Naive B cell (primary cell): ENCODE results near the gene CCT3. TPM values are rescaled to one million over a fixed set of nuclear protein-coding genes. Genes with fewer than 3 reads are reported as not detected.
"Not testable (repeated sequence)": the region's sequence is repeated elsewhere in the genome, so short reads cannot be mapped to it uniquely, and the experiment has no call there.

Source experiments
- ATAC-seq, 2 donors: fragments of 150-1000 bp; cut with Tn5 transposase; 2 replicates each; pipeline ENCODE4 v1.10.0; 2021; ENCODE audit warnings: low read depth in 2 of 2, mild to moderate bottlenecking in 2 of 2, moderate library complexity in 2 of 2
- DNase-seq: peaks from one replicate; pipeline ENCODE4 v3.0.0; 2022
- H3K27ac Mint-ChIP-seq, 6 donors: one replicate each; pipeline ENCODE4 v1.8.0; 2020 to 2022; ENCODE audit warnings: mild to moderate bottlenecking in 6 of 6, mixed read lengths in 6 of 6, moderate library complexity in 5 of 6, inconsistent platforms in 2 of 6
- H3K27me3 Mint-ChIP-seq, 3 donors: one replicate each; pipeline ENCODE4 v1.8.0; 2021 to 2022; ENCODE audit warnings: mixed read lengths in 3 of 3, mild to moderate bottlenecking in 1 of 3
- H3K36me3 Mint-ChIP-seq, 2 donors: one replicate each; pipeline ENCODE4 v1.8.0; 2020 to 2022; ENCODE audit warnings: mixed read lengths in 2 of 2, inconsistent platforms in 1 of 2, mild to moderate bottlenecking in 1 of 2
- H3K4me1 Mint-ChIP-seq, 3 donors: one replicate each; pipeline ENCODE4 v1.8.0; 2020 to 2022; ENCODE audit warnings: mixed read lengths in 3 of 3, inconsistent platforms in 1 of 3, mild to moderate bottlenecking in 1 of 3, moderate library complexity in 1 of 3
- H3K4me3 Mint-ChIP-seq, 8 donors: one replicate each; pipeline ENCODE4 v1.8.0; 2020 to 2022; ENCODE audit warnings: mild to moderate bottlenecking in 8 of 8, mixed read lengths in 8 of 8, moderate library complexity in 8 of 8, inconsistent platforms in 2 of 8
- H3K9me3 Mint-ChIP-seq, 7 donors: one replicate each; pipeline ENCODE4 v1.8.0; 2020 to 2022; ENCODE audit warnings: mixed read lengths in 7 of 7, mild to moderate bottlenecking in 5 of 7, inconsistent platforms in 2 of 7, moderate library complexity in 1 of 7
- polyA plus RNA-seq, 6 donors: library from polyadenylated mRNA; unstranded; fragments of 300-500 nt; fragmentation: Illumina TruSeq; gene quantifications; one replicate each; pipeline ENCODE4 v1.2.3, GENCODE V29; 2021; ENCODE audit warnings: low read depth in 6 of 6

Gene CCT3
- polyA plus RNA-seq, 6 donors from 2014 or later, result 161 to 293 (median 183) TPM

GRCh38 chr1:156342166-156342955, 4.3 kb upstream of the CCT3 start:
- DNase-seq (no peak), ATAC-seq (no peak)
- Mint-ChIP-seq H3K9me3 (no peaks in the 10 kb centered on the region), H3K27ac (no peak overlapping the region), H3K4me3 (peak overlapping the region in 1 of 8 donors; percentile 50), H3K27me3 (peaks cover 10 to 26% (median 13%) of the 10 kb centered on the region in 3 donors), H3K4me1 (peaks cover 10 to 15% (median 12%) of the 10 kb centered on the region in 3 donors), H3K36me3 (no peaks in the 10 kb centered on the region)

DNA sequence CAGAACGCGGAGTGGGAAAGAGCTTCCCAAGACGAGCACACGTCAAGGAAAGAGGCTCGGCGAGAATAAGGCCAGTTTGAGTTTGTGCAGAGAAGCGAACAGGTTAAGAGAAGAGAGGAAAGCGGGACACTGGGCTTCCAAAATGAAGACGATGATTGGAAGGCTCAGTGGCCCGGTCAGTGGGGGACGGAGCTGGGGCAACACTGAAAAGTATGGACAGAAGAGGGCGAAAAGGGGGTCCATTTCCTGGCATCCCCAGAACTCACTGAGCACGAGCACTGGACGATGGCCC, 258 bp downstream of the CCT3 start:
- Mint-ChIP-seq H3K9me3 (no peaks in the 10 kb centered on the region), H3K27ac (peak overlapping the region; percentile 90 to 99 (median 96)), H3K4me3 (peak overlapping the region; percentile 89 to 99 (median 99)), H3K4me1 (peaks cover 29 to 33% (median 31%) of the 10 kb centered on the region in 3 donors), H3K36me3 (peaks cover 8 to 9% of the 10 kb centered on the region in 2 donors), H3K27me3 (no peaks in the 10 kb centered on the region)
- DNase-seq, result no peak
- no peak for ATAC-seq

DNA sequence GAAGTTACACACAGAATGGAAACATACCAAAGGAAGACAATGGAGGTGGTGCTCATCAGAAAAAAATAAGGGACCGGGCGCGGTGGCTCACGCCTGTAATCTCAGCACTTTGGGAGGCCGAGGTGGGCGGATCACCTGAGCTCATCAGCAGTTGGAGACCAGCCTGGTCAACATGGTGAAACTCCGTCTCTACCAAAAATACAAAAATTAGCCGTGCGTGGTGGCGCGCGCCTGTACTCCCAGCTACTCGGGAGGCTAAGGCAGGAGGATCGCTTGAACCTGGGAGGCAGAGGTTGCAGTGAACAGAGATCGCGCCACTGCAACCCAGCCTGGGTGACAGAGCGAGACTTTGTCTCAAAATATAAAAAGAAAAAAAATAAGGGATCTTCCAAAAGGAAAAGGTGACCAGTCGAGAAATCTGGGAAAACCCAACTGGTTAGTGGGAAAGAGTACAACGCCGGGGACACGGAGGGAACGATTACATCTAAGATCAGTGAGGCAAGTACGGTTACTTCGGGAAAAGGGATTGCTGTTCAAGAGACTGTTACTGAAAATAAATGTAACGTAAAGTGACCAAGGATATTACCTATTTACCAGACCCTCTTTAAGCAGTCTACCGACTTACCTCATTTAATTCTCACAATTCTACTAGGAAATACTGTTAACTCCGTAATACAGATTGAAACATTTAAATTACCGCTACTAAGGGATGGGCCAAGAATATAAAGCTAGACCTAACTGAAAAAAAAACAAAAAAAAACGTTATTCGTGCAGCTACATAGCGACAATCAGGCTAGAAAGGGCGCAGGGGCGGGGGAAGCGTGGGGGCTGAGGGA, 822 bp downstream of the CCT3 start:
- ATAC-seq, result no peak
- H3K4me3 Mint-ChIP-seq, result peak overlapping the region; percentile 89 to 99 (median 99)
- H3K27me3 Mint-ChIP-seq, result no peaks in the 10 kb centered on the region
- peak overlapping the region; percentile 90 to 99 (median 96) for H3K27ac Mint-ChIP-seq
- peaks cover 8 to 9% of the 10 kb centered on the region in 2 donors for H3K36me3 Mint-ChIP-seq
- DNase-seq, result no peak
- peaks cover 29 to 33% (median 31%) of the 10 kb centered on the region in 3 donors for H3K4me1 Mint-ChIP-seq
- no peaks in the 10 kb centered on the region for H3K9me3 Mint-ChIP-seq

- Mint-ChIP-seq H3K4me1 (peaks cover 29 to 33% (median 31%) of the 10 kb centered on the region in 3 donors), H3K4me3 (peak overlapping the region in 7 of 8 donors; percentile 70 to 99 (median 99)), H3K9me3 (no peaks in the 10 kb centered on the region), H3K36me3 (peaks cover 8 to 9% of the 10 kb centered on the region in 2 donors), H3K27me3 (no peaks in the 10 kb centered on the region), H3K27ac (peak overlapping the region in 2 of 6 donors; percentile 56 to 60)
- no peak for ATAC-seq
- no peak for DNase-seq
Measured at GRCh38 chr1:156336242-156336641, 1.9 kb downstream of the CCT3 start.

DNA sequence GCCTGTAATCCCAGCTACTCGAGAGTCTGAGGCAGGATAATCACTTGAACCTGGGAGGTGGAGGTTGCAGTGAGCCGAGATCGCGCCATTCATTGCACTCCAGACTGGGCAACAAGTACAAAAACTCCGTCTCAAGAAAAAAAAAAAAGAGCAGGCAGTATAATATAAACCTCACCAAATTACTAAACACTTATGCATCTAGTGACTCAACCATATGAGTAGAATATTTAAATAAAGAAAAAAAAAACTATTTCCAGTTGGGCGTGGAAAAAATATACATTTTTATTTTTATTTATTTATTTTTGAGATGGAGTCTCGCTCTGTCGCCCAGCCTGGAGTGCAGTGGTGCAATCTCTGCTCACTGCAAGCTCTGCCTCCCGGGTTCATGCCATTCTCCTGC, 14.9 kb downstream of the CCT3 start:
- H3K4me3 Mint-ChIP-seq, H3K27me3 Mint-ChIP-seq, H3K9me3 Mint-ChIP-seq, H3K4me1 Mint-ChIP-seq, DNase-seq, H3K27ac Mint-ChIP-seq, ATAC-seq, H3K36me3 Mint-ChIP-seq: not testable (repeated sequence)

DNA sequence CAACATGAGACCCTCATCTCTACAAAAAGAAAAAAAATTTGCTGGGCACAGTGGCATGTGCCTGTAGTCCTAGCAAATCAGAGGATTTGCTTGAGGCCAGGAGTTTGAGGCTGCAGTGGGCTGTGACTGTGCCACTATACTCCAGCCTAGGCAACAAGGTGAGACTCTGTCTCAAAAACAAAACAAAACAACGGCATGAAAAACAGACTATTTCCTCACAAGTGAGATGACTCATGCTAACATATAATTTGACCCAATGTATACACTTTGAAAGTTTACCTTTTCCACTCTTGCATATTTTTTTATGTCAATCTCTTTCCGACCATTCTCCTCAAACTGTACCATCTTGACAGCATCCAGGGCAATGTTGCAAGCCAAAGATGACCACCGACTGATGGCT, 17.5 kb downstream of the CCT3 start:
- Mint-ChIP-seq H3K4me1 (no peaks in the 10 kb centered on the region), H3K4me3 (no peak overlapping the region), H3K36me3 (peaks cover 10 to 12% of the 10 kb centered on the region in 2 donors), H3K27me3 (no peaks in the 10 kb centered on the region), H3K9me3 (no peaks in the 10 kb centered on the region), H3K27ac (no peak overlapping the region)
- no peak for DNase-seq
- no peak for ATAC-seq

- DNase-seq, result no peak
- no peak overlapping the region for H3K27ac Mint-ChIP-seq
Measured at GRCh38 chr1:156319664-156320063, 18.4 kb downstream of the CCT3 start.

DNA sequence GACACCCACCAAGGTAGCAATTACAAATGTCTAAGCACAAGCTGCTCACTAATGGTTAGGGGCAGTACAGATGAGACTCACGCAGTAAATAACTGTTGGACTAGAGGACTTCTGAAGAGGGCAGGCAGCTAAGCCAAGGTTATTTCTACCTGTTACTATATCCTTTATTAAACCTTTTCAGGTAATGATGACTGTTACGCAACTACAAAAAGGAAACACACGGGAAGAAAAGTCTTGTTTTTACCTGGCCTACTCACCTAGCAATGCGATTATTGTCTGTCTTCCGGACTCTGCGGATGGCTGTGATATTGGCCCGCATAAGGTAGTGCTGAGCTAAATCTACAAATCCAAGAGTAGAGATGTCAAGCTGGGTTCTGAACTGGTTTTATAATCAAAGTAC, 21.2 kb downstream of the CCT3 start:
- DNase-seq, result no peak
- peaks cover 12 to 14% of the 10 kb centered on the region in 2 donors for H3K36me3 Mint-ChIP-seq
- no peaks in the 10 kb centered on the region for H3K27me3 Mint-ChIP-seq

More at GRCh38 chr1:156319664-156320063, 18.4 kb downstream of the CCT3 start:
- no peaks in the 10 kb centered on the region for H3K9me3 Mint-ChIP-seq
- no peak overlapping the region for H3K4me3 Mint-ChIP-seq
- ATAC-seq, result no peak
- H3K4me1 Mint-ChIP-seq, result no peaks in the 10 kb centered on the region
- peaks cover 10 to 12% of the 10 kb centered on the region in 2 donors for H3K36me3 Mint-ChIP-seq
- H3K27me3 Mint-ChIP-seq, result no peaks in the 10 kb centered on the region

GRCh38 chr1:156310962-156311361, 27.1 kb downstream of the CCT3 start:
- peaks cover 18 to 22% of the 10 kb centered on the region in 2 donors for H3K36me3 Mint-ChIP-seq
- no peak overlapping the region for H3K27ac Mint-ChIP-seq
- H3K4me3 Mint-ChIP-seq, result no peak overlapping the region

More for the DNA sequence above, 21.2 kb downstream of the CCT3 start:
- no peak overlapping the region for H3K4me3 Mint-ChIP-seq
- no peak overlapping the region for H3K27ac Mint-ChIP-seq
- no peaks in the 10 kb centered on the region for H3K9me3 Mint-ChIP-seq
- H3K4me1 Mint-ChIP-seq, result no peaks in the 10 kb centered on the region
- no peak for ATAC-seq

DNA sequence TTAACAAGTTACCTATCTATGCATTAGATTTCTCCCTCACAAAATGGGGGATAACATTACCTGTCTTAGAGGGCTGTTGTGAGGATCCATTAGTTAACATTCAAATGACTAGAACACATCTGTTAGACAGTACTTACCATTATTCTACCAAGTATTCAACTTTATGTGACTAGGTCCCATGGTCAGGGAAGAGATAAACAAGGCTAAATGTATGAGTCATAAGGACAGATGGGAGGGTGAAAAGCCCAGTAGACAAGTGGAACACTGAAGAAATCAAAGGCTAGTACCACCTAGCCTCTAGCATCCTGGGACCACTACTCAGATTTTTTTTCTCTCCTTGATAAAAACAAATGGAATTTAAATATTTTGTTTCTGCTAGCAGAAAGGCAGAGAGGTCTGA, 30.0 kb downstream of the CCT3 start:
- peaks cover 14 to 22% of the 10 kb centered on the region in 2 donors for H3K36me3 Mint-ChIP-seq
- H3K4me3 Mint-ChIP-seq, result no peak overlapping the region
- no peaks in the 10 kb centered on the region for H3K27me3 Mint-ChIP-seq
- ATAC-seq, result no peak
- no peaks in the 10 kb centered on the region for H3K9me3 Mint-ChIP-seq
- no peaks in the 10 kb centered on the region for H3K4me1 Mint-ChIP-seq
- no peak for DNase-seq
- H3K27ac Mint-ChIP-seq, result peak overlapping the region in 3 of 6 donors; percentile 15 to 75 (median 49)

More at GRCh38 chr1:156310962-156311361, 27.1 kb downstream of the CCT3 start:
- Mint-ChIP-seq H3K4me1 (no peaks in the 10 kb centered on the region), H3K9me3 (no peaks in the 10 kb centered on the region), H3K27me3 (no peaks in the 10 kb centered on the region)
- no peak for ATAC-seq
- DNase-seq, result no peak

- no peaks in the 10 kb centered on the region for H3K27me3 Mint-ChIP-seq
- peak overlapping the region in 2 of 6 donors; percentile 22 to 65 for H3K27ac Mint-ChIP-seq
- H3K4me1 Mint-ChIP-seq, result no peaks in the 10 kb centered on the region
- H3K9me3 Mint-ChIP-seq, result no peaks in the 10 kb centered on the region
- no peak overlapping the region for H3K4me3 Mint-ChIP-seq
- DNase-seq (no peak), ATAC-seq (no peak)
- H3K36me3 Mint-ChIP-seq, result peaks cover 9 to 15% of the 10 kb centered on the region in 2 donors
Measured at GRCh38 chr1:156305215-156305614, 32.9 kb downstream of the CCT3 start.

DNA sequence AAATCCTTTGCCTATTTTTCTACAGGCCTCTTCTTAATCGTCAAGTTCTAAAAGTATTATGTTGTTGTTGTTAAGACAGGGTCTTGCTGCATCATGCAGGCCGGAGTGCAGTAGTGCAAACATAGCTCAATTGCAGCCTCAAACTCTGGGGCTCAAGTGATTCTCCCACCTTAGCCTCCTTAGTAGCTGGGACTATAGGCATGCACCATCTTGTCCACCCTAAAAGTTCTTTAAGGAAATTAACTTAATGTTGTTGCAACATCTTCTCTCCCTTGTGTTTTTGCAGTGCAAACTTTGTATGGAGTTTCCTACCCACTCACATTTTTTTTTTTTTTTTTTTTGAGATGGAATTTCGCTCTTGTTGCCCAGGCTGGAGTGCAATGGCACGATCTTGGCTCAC, 34.9 kb downstream of the CCT3 start:
- H3K27ac Mint-ChIP-seq, result peak overlapping the region in 1 of 6 donors; percentile 69
- ATAC-seq (no peak), DNase-seq (no peak)
- H3K4me1 Mint-ChIP-seq, result no peaks in the 10 kb centered on the region
- no peaks in the 10 kb centered on the region for H3K27me3 Mint-ChIP-seq
- no peaks in the 10 kb centered on the region for H3K9me3 Mint-ChIP-seq
- H3K36me3 Mint-ChIP-seq, result peaks cover 4 to 6% of the 10 kb centered on the region in 2 donors
- H3K4me3 Mint-ChIP-seq, result no peak overlapping the region

- Mint-ChIP-seq H3K27ac (no peak within 1 kb of the TSS), H3K4me1 (peaks cover 10 to 19% (median 14%) of the 10 kb centered on the region in 3 donors), H3K27me3 (no peaks in the 10 kb centered on the region), H3K9me3 (no peaks in the 10 kb centered on the region), H3K4me3 (no peak within 1 kb of the TSS), H3K36me3 (no peaks in the 10 kb centered on the region)
- DNase-seq (no peak), ATAC-seq (no peak)
Measured at GRCh38 chr1:156298852-156299357, 39.2 kb downstream of the CCT3 start, which contains the start of gene VHLL. Gene VHLL (minus strand): TSS chr1:156299307. CDS start chr1:156299189, 118 bp downstream.
